Uterus (tissue), 2 donors: ENCODE results near the gene SAMD10.

Experiments
- POLR2A ChIP-seq, 2 donors: fragments of 450-650 bp; IDR thresholded peaks; one replicate each; pipeline ENCODE4 v1.6.1; 2016; ENCODE audit warnings: antibody characterized with exemption in 2 of 2, mild to moderate bottlenecking in 1 of 2, moderate library complexity in 1 of 2
- TF ChIP-seq, protein P1 (sequence below), 4 experiments: fragments of 200-600 bp in 2 of 4; fragments of 450-650 bp in 2 of 4; sonication (generic) in 2 of 4; IDR thresholded peaks; one replicate each; pipeline ENCODE4 v1.5.1; 2016 to 2019; ENCODE audit warnings: antibody characterized with exemption in 4 of 4, mild to moderate bottlenecking in 2 of 4, moderate library complexity in 1 of 4

GRCh38 chr20:63945921-63946920 lies 33.2 kb downstream of the SAMD10 start:
- TF ChIP-seq, protein P1, sequence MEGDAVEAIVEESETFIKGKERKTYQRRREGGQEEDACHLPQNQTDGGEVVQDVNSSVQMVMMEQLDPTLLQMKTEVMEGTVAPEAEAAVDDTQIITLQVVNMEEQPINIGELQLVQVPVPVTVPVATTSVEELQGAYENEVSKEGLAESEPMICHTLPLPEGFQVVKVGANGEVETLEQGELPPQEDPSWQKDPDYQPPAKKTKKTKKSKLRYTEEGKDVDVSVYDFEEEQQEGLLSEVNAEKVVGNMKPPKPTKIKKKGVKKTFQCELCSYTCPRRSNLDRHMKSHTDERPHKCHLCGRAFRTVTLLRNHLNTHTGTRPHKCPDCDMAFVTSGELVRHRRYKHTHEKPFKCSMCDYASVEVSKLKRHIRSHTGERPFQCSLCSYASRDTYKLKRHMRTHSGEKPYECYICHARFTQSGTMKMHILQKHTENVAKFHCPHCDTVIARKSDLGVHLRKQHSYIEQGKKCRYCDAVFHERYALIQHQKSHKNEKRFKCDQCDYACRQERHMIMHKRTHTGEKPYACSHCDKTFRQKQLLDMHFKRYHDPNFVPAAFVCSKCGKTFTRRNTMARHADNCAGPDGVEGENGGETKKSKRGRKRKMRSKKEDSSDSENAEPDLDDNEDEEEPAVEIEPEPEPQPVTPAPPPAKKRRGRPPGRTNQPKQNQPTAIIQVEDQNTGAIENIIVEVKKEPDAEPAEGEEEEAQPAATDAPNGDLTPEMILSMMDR (IDR thresholded peaks at IDR 0.05), result no peak
- no peak for TF ChIP-seq POLR2A (IDR thresholded peaks at IDR 0.05)
